ENCODE results near the gene C4orf36. TPM values are rescaled to one million over a fixed set of nuclear protein-coding genes. Genes with fewer than 3 reads are reported as not detected.

Gene C4orf36
- total RNA-seq, 2 donors from 2014 or later: not detected

DNA sequence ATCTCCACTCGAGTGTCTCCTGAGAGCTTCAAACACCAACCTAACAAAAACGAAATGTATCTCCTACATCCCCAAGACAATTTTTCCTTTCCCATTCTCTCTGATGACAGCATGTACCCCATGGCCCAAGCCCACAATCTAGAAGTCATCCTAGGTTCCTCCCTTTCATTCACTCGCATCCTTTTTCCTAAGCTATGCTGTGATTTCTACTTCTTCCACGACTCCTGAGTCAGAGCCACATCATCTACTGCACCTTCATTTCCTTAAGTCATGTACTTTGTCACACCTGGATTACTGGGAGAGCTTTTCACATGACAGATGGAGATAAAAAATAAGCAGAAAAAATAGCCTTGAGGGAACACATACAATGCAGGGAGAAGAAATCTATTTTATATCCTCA lies 20.1 kb downstream of the C4orf36 start:
- TF ChIP-seq, protein P1, sequence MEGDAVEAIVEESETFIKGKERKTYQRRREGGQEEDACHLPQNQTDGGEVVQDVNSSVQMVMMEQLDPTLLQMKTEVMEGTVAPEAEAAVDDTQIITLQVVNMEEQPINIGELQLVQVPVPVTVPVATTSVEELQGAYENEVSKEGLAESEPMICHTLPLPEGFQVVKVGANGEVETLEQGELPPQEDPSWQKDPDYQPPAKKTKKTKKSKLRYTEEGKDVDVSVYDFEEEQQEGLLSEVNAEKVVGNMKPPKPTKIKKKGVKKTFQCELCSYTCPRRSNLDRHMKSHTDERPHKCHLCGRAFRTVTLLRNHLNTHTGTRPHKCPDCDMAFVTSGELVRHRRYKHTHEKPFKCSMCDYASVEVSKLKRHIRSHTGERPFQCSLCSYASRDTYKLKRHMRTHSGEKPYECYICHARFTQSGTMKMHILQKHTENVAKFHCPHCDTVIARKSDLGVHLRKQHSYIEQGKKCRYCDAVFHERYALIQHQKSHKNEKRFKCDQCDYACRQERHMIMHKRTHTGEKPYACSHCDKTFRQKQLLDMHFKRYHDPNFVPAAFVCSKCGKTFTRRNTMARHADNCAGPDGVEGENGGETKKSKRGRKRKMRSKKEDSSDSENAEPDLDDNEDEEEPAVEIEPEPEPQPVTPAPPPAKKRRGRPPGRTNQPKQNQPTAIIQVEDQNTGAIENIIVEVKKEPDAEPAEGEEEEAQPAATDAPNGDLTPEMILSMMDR (IDR thresholded peaks at IDR 0.05): no peak
- no peak overlapping the region for H3K4me3 ChIP-seq
- no peaks in the 10 kb centered on the region for H3K27me3 ChIP-seq (replicated peaks; ENCODE audit: insufficient read depth)
- no peaks in the 10 kb centered on the region for H3K9me3 ChIP-seq
- ATAC-seq (ENCODE audit: insufficient number of reproducible peaks, low FRiP score, low read depth): no peak
- no peak overlapping the region for H3K27ac ChIP-seq
- no peak for DNase-seq (ENCODE audit: low spot score)
- peaks cover 0 to 4% of the 10 kb centered on the region in 2 donors for H3K4me1 ChIP-seq (ENCODE audit: control insufficient read depth in 1 of 2, low read depth in 2 of 2)
- H3K36me3 ChIP-seq: no peaks in the 10 kb centered on the region

DNA sequence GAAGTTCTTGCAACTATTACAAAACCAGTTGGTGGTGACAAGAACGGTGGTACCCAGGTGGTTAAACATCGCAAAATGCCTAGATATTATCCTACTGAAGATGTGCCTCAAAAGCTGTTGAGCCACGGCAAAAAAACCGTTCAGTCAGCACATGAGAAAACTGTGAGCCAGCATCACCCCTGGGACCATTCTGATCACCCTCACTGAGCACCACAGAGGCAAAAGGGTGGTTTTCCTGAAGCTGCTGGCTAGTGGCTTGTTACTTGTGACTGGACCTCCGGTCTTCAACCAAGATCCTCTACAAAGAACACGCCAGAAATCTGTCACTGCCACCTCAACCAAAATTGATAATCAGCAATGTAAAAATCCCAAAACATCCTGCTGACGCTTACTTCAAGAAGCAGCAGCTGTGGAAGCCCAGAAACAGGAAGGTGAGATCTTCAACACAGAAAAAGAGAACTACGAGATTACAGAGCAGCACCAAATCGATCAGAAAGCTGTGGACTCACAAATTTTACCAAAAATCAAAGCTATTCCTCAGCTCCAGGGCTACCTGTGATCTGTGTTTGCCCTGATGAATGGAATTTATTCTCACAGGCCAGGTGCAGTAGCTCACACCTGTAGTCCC lies 21.7 kb downstream of the C4orf36 start:
- Histone ChIP-seq H3K4me1 (ENCODE audit: control insufficient read depth in 1 of 2, low read depth in 2 of 2) (no peaks in the 10 kb centered on the region), H3K4me3 (no peak overlapping the region), H3K9me3 (no peaks in the 10 kb centered on the region), H3K36me3 (no peaks in the 10 kb centered on the region), H3K27ac (no peak overlapping the region), H3K27me3 (replicated peaks; ENCODE audit: insufficient read depth) (no peaks in the 10 kb centered on the region)
- DNase-seq (ENCODE audit: low spot score): no peak
- ATAC-seq (ENCODE audit: insufficient number of reproducible peaks, low FRiP score, low read depth): no peak
- TF ChIP-seq, protein P1 (IDR thresholded peaks at IDR 0.05): no peak

DNA sequence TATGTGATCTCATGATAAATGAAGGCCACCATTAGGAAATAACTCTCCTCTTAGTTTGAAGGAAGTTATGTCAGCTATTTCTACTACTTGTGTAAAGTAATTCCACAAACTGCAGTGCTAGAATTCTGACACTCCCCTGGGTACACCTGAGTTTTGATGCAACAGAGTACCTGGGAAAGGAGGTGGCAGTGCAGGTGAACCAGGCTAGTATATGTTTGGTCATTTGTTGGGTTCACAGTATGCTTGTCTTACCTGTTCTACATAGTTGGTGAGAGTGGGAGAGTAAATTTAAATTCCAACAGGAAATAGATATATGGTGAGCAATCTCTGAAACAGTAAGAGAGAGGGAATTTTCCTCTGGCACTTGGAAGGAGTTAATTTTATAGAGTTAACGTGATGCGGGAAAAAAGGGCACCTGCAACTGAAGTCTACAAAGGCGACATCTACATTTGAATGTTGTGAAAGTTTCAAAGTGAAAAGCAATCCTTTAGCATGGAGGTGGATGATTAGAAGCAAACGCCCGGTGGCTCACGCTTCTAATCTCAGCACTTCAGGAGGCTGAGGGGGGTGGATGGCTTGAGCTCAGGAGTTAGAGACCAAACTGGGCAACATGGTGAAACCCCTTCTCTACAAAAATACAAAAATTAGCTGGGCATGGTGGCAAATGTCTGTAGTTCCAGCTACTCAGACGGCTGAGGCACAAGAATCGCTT lies 34.7 kb downstream of the C4orf36 start:
- no peak for ATAC-seq (ENCODE audit: insufficient number of reproducible peaks, low FRiP score, low read depth)
- TF ChIP-seq, protein P1 (IDR thresholded peaks at IDR 0.05): no peak

DNA sequence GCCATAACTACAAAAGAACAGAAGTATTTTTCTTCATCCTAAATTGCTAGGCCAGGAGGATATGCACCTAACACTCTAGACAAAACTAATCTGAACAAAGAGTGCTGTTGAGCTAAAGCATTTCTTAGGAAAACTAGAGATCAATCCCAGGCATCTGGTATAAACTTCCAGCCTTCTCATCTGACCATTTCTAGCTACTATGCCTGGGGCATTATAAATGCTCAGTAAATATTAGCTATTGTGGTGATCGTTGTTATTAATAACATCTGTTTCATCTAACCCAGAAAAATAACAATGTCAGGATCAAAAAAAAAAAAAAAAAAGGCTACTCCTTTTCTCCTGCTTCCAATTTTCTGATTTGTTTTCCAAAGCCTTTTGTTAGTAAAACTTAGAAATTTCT lies 35.3 kb downstream of the C4orf36 start:
- H3K4me3 ChIP-seq: no peak overlapping the region
- no peaks in the 10 kb centered on the region for H3K27me3 ChIP-seq (replicated peaks; ENCODE audit: insufficient read depth)
- no peaks in the 10 kb centered on the region for H3K9me3 ChIP-seq
- H3K4me1 ChIP-seq (ENCODE audit: control insufficient read depth in 1 of 2, low read depth in 2 of 2): no peaks in the 10 kb centered on the region
- TF ChIP-seq, protein P1 (IDR thresholded peaks at IDR 0.05): no peak
- no peaks in the 10 kb centered on the region for H3K36me3 ChIP-seq
- no peak overlapping the region for H3K27ac ChIP-seq
- ATAC-seq (ENCODE audit: insufficient number of reproducible peaks, low FRiP score, low read depth) (no peak), DNase-seq (ENCODE audit: low spot score) (no peak)

More for the DNA sequence above, 34.7 kb downstream of the C4orf36 start:
- Histone ChIP-seq H3K9me3 (no peaks in the 10 kb centered on the region), H3K4me1 (ENCODE audit: control insufficient read depth in 1 of 2, low read depth in 2 of 2) (no peaks in the 10 kb centered on the region), H3K27me3 (replicated peaks; ENCODE audit: insufficient read depth) (no peaks in the 10 kb centered on the region), H3K27ac (no peak overlapping the region), H3K4me3 (no peak overlapping the region), H3K36me3 (no peaks in the 10 kb centered on the region)
- DNase-seq (ENCODE audit: low spot score): no peak

DNA sequence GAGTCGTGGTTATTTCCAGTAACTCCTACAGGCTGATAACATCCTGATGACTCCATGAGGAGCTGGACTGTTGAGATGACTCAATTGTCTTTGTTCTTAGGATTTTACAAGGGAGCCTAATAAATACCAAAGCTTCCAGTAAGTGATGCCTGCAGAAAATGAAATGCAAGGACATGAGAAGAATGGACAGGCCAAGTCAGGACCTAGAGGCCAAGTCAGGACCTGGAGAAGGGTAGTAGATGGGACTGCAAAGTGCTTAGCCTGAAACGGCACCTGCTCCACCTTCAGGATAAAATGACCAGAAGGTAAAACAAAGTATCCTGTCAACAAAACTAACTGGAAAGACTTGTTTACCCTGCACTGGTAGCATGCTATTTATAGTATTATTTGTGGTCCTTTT lies 36.6 kb downstream of the C4orf36 start:
- ATAC-seq (ENCODE audit: insufficient number of reproducible peaks, low FRiP score, low read depth) (no peak), DNase-seq (ENCODE audit: low spot score) (no peak)
- TF ChIP-seq, protein P1 (IDR thresholded peaks at IDR 0.05): no peak
- no peaks in the 10 kb centered on the region for H3K9me3 ChIP-seq
- H3K36me3 ChIP-seq: no peaks in the 10 kb centered on the region
- H3K4me1 ChIP-seq (ENCODE audit: control insufficient read depth in 1 of 2, low read depth in 2 of 2): no peaks in the 10 kb centered on the region
- no peak overlapping the region for H3K27ac ChIP-seq
- no peak overlapping the region for H3K4me3 ChIP-seq
- no peaks in the 10 kb centered on the region for H3K27me3 ChIP-seq (replicated peaks; ENCODE audit: insufficient read depth)
